NCI-H1930 (cell line): Measurements from ENCODE around the gene TARS1.

Source experiments
- DNase-seq, 2 experiments: peaks; one replicate each; lab custom pipeline; 2025; lab: John Stamatoyannopoulos, UW

TARS1 gene

DNA sequence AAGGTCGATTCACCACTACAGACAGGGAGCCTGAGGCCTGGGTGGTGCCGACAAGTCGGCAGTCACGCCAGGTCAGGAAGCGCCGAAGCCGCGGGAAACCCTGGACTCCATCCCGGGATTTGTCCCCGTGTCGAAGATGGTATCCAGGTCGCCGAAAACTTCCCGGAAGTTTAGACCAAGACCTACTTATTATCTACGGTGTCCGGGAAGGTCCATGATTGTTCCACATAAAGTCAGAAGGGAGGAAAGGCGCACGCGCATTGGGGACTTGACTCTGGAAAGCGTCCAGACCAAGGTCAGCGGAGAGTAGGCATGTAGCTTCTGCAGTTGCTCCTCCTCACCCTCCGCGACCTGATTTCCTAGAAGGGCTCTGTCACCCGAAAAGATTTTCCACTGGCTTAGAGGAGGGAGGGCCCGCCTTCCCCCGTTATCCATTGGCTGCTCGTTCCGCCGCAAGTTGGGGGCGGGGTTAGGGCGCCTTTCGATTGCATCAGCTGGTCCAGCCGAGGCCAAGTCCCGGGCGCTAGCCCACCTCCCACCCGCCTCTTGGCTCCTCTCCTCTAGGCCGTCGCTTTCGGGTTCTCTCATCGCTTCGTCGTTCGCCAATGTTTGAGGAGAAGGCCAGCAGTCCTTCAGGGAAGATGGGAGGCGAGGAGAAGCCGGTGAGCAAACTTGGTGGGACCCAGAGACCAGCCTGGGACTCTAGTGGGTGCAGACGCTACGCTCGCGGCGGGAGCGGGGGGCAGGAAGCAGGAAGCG, at the start of gene TARS1:
Gene TARS1 (plus strand): TSS at position 484 of the 759 bp plus-strand sequence. CDS start 122 bp downstream, at position 606.
- DNase-seq = peak; percentile 100

DNA sequence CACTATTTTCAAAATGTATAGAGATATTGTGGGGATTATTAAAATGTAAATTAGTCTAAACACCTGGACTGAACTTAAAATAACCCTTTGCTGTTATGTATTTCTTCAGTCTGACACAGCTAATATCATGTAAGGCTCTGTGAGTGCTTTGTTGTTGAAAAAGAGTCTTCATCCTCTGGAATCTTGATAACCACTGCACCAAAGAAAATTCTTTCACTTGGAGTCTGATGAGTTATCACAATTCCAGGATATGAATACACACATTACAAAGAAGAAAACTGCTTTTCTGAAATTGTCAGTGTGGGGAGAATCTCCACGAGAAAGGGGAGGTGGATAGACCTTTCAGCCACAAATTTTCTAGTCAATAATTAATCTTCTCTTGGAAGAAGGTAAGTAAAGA, 42.3 kb upstream of the TARS1 start:
- DNase-seq = no peak

DNA sequence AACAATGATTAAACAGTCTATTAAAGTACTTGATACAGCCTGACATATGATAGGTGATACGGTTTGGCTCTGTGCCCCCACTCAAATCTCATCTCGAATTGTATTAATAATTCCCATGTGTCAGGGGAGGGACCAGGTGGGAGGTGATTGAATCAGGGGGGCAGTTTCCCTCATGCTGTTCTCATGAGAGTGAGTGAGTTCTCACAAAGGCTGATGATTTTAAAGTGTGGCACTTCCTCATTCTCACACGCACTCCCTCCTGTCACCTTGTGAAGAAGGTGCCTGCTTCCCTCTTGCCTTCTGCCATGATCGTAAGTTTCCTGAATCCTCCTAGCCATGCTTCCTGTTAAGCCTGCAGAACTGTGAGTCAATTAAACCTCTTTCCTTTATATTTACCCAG, 40.1 kb upstream of the TARS1 start:
- no peak for DNase-seq

DNA sequence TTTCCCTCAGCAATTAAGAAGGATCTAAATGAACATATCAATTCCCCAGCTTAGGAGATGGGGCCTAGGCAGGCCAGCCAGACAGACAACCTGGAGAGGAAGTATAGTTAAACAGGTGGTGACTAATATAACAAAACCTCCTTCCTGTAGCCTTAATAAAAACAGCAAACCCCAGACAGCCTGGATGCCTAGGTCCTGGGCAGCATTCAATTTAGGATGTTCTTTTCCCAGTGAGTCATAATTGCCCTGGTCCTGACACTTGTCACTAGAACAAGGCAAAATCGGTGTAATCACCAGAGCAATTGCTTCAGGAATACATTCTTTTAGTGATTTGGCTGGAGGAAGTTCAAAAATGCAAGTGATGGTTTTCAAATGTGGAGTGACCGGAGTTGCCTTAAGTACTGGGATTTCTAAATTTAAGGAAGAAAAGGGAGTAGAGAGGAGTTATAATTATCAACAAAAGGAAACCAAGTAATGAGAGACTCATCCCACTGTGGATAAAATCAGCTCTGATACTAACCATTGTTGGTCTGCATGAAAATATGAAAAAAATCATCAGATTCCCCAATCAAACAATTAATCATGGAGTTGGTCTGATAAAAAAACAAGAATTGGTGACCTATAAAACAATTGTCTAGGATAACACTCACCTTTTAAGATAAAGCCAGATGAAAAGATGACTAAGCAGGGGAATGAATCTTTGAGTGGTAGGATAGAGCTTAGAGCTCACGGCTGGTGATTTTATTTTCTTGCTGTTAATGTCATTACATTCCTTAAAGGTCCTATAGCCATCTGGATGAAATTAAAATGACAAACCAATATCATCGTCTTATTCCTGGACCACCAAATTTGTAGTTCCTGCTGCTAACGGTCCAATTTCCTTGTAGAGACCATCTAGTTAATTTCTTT, 39.0 kb upstream of the TARS1 start:
- no peak for DNase-seq

DNA sequence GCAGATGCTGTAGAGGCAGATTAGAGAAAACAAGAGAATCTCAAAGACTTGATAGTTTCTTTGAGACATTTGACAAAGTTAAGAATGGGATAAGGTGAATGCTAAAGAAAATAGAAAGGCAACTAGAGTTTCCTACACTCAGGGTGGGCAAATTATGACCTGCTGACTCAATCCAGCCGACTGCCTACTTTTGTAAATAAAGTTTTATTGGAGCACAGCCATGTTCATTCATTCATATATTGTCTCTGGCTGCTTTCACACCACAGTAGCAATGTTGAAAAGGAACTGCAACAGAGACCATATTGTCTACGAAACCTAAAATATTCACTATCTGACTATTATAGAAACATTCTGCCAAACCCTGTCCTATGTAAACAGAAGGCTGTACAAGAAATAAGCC, 37.6 kb upstream of the TARS1 start:
- no peak for DNase-seq

DNA sequence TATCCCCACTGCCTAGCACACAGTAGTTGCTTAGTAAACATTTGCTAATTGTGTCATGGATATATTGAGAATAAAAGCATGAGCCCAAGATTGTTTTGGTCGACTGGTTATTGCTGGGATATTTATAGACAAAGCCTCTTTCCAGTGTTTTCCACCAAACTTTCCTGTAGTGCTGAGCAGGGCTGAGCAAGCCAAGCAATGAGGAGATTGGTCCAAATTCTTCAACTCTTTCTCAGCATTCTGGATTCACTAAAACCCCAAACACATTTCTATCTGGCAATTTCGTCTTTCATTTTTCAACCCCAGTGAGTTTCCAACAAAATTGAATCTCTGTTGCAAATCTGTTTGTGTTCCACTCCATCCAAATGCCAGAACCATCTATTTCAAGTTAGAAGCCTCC, 31.9 kb upstream of the TARS1 start:
- DNase-seq = no peak

DNA sequence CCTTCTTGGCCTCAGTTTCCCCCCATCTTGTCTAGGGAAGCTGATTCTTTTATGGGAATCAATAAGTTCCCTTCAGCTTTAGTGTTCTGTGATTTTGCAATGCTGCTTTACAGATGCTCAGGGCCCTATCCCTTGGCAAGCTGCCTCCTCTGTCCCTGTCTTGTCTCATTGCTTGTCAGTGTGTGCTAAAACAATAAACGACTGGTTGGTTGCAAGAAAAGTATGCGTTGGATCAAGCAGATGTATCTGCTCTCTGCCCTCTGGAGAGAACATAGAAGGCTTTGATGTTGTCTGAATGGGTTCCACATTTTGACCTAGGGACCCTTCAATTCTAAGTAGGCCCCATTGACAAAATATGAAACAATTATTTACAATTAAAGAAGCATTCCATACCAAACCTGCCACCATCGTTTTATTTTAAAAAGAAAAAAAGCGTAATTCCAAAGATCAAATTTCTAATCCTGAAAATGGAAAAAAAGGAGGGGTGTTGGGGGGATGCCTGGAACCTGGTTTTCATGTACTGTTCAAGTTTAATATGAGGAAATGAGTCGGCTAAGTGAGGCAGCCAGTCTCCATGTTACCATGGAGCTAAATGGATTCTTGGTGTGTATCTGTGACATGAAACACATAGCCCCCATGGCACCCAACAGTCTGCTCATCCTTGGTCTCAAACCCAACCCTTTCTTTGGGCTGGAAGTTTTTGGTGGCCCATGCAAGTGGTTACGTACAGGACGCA, 31.2 kb upstream of the TARS1 start:
- DNase-seq = no peak

DNA sequence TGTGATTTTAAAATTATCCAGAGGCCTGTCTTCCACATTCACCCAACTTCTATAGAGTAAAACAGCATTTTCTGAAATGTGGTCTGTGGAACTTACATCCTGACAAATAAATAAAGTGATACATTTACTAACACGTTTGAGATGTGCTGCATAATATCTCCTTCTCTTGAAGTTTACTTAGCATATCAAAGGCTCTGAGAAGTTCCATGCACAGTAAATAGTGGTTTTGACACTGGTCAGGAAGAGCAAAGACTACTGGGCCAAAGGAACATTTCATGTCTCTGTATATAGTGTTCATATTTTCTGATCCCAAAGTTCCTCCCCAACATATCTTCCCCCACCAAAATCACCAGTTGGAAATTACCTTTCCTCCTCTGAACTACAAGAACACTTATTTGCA, 30.5 kb upstream of the TARS1 start:
- DNase-seq = no peak

DNA sequence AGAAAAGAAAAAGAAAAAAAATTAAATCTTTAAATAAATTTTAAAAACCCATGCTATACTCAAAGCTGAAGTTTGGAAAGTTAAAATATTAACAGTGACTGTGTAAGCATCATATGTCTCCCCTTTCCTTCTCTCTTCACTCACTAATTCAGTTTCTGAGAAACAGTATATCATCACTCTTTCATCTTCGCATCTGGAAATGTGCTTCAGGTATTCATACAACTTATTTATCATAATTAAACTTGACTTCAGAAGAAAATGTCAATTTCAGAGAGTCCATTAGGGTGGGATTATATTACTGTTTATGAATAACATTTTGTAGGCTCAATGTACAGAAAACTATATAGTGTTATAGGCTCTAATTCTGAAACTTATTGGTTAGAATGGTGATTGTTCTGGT, 29.3 kb upstream of the TARS1 start:
- DNase-seq = no peak

DNA sequence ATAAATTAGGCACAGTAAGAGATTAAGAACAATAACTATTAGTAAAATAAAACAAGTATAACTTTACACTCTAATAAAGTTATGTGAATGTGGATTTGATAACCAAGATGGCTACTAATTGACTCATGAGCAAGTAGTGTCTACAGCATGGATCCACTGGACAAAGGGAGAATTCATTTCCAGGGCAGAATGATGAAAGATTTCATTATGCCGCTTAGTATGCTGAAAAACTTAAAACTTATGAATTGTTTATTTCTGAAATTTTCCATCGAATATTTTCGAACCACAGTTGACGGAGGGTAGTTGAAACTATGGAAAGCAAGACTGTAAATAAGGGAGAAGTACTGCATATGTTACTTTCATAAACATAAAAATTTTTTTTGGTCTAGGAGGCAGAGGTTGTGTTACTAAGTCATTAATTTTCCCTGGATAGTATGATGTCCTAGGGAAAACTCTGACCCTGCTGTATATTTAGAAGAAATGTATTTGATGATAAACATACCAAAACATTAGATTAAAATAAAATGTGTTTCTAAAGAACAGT, 24.9 kb upstream of the TARS1 start:
- no peak for DNase-seq

DNA sequence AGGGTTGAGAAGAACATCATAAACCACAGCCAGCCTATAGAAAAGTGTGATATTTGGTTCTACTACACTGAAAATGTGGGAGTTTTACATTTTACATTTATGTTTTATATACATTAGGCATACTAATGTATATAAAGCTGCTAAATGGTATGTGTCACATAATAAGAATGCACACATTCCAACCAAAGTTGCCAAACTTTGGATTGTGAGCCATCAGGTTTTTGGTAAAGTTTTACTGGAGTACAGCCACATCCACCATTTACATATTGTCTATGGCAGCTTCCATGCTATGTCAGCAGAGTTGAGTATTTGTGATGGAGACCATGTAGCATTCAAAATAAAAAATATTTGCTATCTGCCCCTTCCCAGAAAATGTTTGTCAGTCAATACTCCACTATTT, 23.1 kb upstream of the TARS1 start:
- DNase-seq = no peak

DNA sequence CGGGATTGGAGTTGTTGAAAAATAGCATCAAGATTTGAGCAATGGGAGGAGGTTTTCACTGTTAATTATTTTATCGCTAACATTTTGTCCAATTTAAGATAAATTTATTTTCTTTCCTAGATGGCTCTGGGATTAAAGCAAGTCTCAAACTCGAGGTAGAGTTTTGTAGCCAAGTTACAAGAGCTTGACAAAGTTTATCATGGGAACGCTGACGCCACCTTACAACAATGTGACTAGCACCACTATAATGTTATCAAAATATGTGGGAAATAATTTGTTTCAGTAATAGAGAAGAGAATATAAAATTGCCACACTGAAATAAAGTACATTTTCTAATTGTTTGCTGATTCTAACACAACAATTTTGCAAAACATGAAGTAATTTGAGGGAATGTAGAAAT, 19.8 kb upstream of the TARS1 start:
- DNase-seq = no peak

DNA sequence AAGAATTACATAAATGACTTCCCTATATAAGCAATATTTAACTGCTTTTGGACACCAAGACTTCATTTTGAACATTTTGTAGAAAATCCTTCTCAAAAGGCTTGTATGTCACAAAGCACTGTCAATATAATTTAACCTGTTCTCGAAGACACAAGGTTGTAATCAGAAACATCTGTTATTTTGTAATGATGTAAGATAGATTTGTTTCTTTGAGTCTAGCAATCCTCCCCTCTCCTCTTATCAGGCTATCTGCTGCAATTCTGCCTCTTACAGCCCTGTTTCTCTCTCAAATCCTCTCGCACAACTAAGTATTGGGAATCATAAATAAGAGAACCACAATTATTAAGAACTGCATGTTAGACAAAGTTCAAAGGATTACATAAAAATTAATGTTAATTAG, 18.6 kb upstream of the TARS1 start:
- DNase-seq = no peak

DNA sequence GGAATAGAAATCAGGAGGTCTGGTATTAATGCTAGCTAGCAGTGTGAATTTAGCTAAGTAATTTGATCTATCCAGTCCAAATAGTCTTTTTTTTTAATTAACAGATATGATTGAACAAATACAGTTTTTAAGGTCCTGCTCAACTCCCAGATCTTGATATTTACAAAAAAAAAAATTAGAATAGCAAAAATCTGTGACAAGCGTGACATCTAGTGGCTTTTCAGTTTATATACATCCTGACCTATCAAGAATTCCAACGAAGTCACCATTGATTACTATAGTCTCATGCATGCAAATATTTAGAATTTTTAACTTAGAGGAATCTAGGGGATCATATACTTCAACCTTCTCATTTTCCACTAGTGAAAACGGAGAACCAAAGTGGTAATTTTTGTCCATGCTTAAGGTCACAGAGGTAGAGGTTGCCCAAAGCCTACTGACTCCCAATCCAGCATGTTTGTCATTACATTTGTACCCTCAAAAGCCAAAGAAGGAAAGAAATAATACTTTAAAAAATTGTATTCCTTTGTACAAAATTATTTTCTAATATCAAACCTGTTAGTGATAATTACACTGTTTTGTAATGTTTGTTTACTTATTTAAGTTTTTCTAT, 17.6 kb upstream of the TARS1 start:
- no peak for DNase-seq

DNA sequence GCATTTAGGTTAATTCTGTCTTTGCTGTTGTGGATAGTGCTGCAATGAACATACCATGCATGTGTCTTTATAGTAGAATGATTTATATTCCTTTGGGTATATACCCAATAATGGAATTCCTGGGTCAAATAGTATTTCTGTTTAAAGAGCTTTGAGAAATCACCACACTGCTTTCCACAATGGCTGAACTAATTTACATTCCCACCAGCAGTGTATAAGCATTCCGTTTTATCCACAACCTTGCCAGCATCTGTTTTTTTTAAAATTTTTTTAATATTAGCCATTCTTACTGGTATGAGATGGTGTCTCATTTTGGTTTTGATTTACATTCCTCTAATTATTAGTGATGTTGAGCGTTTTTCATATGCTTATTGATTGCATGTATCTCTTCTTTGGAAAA, 15.5 kb upstream of the TARS1 start:
- DNase-seq = no peak

DNA sequence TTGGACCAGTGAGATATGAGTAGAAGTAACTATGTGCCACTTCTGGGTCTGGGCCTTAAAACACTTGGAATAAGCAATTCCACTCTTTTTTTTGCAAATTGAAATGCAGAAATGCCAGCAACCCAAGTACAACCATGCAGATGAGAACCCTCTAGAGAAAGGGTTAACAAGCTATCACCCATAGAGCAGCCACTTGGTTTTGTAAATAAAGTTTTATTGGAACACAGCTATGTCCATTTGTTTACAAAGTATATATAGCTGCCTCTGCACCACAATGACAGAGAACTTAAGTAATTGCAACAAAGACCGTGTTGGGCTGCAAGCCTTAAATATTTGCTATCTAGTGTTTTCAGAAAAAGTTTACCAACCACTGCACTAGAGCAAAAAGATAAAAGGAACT, 9.8 kb upstream of the TARS1 start:
- no peak for DNase-seq

DNA sequence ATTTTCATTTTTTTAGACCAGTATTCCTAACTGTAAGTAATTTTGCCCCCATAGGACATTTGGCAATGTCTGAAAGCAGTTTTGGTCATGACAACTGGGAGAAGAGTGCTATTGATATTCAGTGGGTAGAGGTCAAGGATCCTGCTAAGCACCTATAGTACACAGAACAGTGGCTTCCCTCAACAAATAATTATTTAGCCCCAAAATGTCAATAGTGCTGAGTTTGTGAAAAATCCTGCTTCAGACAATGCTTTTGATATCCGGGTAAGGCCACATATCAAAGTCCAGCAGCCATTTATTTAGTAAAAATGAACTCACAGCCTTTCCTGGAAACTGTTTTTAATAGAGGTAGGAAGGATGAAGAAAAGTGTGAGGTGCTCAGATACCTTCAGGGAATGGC, 8.1 kb upstream of the TARS1 start:
- no peak for DNase-seq

DNA sequence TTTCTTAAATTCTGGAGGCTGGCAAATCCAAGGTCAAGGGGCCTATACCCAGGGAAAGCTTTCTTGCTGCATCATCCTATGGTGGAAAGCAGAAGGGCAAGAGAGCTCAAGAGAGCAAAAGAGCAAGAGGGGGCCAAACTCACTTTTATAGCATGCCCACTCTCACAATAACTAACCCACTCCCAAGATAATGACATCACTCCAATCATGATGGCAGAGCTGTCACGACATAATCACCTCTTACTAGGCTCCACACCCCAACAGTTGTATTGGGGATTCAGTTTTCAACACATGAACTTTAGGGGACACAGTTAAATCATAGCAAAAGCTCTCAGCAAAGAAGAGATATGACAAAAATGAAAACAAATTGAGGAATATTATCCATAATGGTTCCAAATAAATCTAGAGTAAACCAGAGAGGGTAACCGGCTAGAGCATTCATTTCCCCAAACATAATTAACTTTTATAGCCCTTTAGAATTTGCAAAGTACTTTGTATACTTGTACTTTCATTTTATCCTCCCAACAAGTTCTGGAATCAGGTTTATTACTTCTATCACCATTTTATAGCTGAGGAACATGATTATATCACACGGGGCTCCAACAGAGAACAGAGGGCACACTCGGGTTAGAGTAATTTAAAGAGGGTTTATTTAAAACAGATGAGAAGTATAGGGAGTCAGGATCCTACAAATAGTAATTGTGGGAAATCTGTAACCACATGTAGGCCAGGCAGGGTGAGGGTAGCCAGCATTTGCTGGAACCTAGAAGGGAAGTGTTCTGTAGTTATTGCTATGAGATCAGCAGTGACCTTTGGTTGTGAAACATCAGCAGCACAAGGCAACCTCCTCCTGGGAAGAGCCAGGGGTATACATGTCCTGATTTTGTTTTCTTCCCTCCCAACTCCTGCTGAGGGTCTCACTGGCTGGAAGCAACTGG, 7.2 kb upstream of the TARS1 start:
- no peak for DNase-seq

DNA sequence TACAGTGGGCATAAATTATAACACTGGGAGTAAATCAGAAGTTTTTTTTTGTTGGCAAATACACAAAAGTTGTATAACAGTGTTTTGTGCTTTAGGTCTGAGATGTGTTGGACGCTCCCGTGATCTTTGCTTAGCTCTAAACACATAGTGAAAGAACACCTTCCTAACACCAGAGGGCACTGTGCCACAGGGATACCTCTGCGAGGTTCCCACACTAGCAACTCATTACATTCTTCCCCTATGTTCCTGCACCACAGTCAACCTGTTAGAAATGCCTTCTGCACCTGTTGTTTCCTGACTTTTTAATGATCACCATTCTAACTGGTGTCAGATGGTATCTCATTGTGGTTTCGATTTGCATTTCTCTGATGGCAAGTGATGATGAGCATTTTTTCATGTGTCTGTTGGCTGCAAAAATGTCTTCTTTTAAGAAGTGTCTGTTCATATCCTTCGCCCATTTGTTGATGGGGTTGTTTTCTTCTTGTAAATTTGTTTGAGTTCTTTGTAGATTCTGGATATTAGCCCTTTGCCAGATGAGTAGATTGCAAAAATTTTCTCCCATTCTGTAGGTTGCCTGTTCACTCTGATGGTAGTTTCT, 4.8 kb upstream of the TARS1 start:
- peak; percentile 61 to 82 for DNase-seq

DNA sequence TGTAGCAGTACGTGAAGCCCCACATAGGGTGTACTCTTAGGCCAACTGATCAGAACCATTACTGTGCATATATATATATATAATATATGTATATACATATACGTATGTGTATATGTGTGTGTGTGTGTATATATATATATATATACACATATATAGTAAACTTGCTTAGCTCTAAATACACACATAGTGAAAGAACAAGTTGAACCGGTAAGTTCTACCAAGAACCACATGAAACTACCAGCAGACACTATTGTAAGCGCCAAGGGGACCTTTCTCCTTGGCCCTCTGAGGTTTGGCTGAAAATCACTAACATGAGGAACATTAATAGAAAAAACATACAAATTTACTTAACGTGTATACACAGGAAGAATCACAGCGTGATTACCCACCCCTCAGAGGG, 1.8 kb upstream of the TARS1 start:
- DNase-seq = no peak
